PC-3 (cell line): ENCODE measurements around the gene SPSB1. TPM values are rescaled to one million over a fixed set of nuclear protein-coding genes. Genes with fewer than 3 reads are reported as not detected.

Experiments
- ATAC-seq: fragments of 200-7000 bp; cut with Tn5 transposase; 2 replicates; pipeline ENCODE4 v1.9.1; 2020; ENCODE audit warnings: mild to moderate bottlenecking, moderate library complexity
- BruUV-seq: library from RNA; stranded (reverse); fragments of 400-500 nt; replicated peaks from 2 replicates; lab custom pipeline; 2021; lab: Mats Ljungman, UMichigan
- CTCF ChIA-PET: fragments of 300-600 bp; sonication (Branson Sonifier 250); formaldehyde crosslinking; loops from one replicate; lab custom pipeline; 2022; ENCODE audit warnings: antibody characterized with exemption; lab: Charles Lee
- POLR2A ChIA-PET: fragments of 300-600 bp; sonication (Branson Sonifier 250); formaldehyde crosslinking; loops from one replicate; lab custom pipeline; 2022; ENCODE audit warnings: antibody characterized with exemption; ENCODE audit not compliant: unreplicated experiment; lab: Charles Lee
- DNase-seq: peaks from one replicate; pipeline ENCODE4 v3.0.0-alpha.2; 2015
- H2AFZ ChIP-seq: fragments of 300-600 bp; sonication (generic); 2 replicates; pipeline ENCODE4 v1.6.0; 2016; ENCODE audit warnings: antibody characterized with exemption, low read length
- H3F3A ChIP-seq: fragments of 300-600 bp; sonication (generic); one replicate; pipeline ENCODE4 v1.6.0; 2017; ENCODE audit warnings: antibody characterized with exemption, low read length, control low read depth, mild to moderate bottlenecking; ENCODE audit not compliant: unreplicated experiment
- H3K27ac ChIP-seq: fragments of 300-600 bp; sonication (generic); 2 replicates; pipeline ENCODE4 v1.5.1; 2016; ENCODE audit warnings: mild to moderate bottlenecking, low read length
- H3K27me3 ChIP-seq: fragments of 300-600 bp; sonication (generic); 2 replicates; pipeline ENCODE4 v1.6.1; 2016; ENCODE audit warnings: low read length, mixed read lengths
- H3K36me3 ChIP-seq: fragments of 300-600 bp; sonication (generic); 2 replicates; pipeline ENCODE4 v1.6.1; 2016; ENCODE audit warnings: low read depth, mixed run types, low read length, mixed read lengths
- H3K4me1 ChIP-seq: fragments of 300-600 bp; sonication (generic); 2 replicates; pipeline ENCODE4 v1.5.1; 2016; ENCODE audit warnings: low read length; ENCODE audit not compliant: insufficient read depth
- H3K4me2 ChIP-seq: fragments of 300-600 bp; sonication (generic); 2 replicates; pipeline ENCODE4 v1.6.0; 2016; ENCODE audit warnings: low read length
- H3K4me3 ChIP-seq: fragments of 300-600 bp; sonication (generic); 2 replicates; pipeline ENCODE4 v1.5.1; 2016; ENCODE audit warnings: mild to moderate bottlenecking, low read length, mixed read lengths
- H3K79me2 ChIP-seq: fragments of 300-600 bp; sonication (generic); 2 replicates; pipeline ENCODE4 v1.6.1; 2017; ENCODE audit warnings: low read length, mixed read lengths
- H3K9ac ChIP-seq: fragments of 300-600 bp; sonication (generic); 2 replicates; pipeline ENCODE4 v1.6.0; 2016; ENCODE audit warnings: mild to moderate bottlenecking, low read length
- H3K9me2 ChIP-seq: fragments of 300-600 bp; sonication (generic); replicated peaks from 2 replicates; pipeline ENCODE4 v1.6.1; 2016; ENCODE audit warnings: mixed run types, low read length, mixed read lengths
- H3K9me3 ChIP-seq: fragments of 300-600 bp; sonication (generic); 2 replicates; pipeline ENCODE4 v1.6.1; 2016; ENCODE audit warnings: low read length, mixed read lengths
- H4K20me1 ChIP-seq: fragments of 300-600 bp; sonication (generic); 2 replicates; pipeline ENCODE4 v1.6.1; 2016; ENCODE audit warnings: low read length, mixed read lengths
- EZH2 ChIP-seq: fragments of 300-600 bp; sonication (generic); IDR thresholded peaks from one replicate; pipeline ENCODE4 v1.6.1; 2017; ENCODE audit warnings: antibody characterized with exemption, mild to moderate bottlenecking, low read length; ENCODE audit not compliant: unreplicated experiment
- EZH2phosphoT487 ChIP-seq: fragments of 300-600 bp; sonication (generic); IDR thresholded peaks from 2 replicates; pipeline ENCODE4 v1.6.1; 2018; ENCODE audit warnings: mild to moderate bottlenecking, antibody characterized with exemption, low read length, borderline replicate concordance
- intact Hi-C: fragments of 100-400 bp; cut with micrococcal nuclease; formaldehyde crosslinking; loops from 2 replicates; pipeline ENCODE4 v1.9.0; 2023
- total RNA-seq: library from RNA; depleted of rRNA; stranded (reverse); fragments of >200 nt; gene quantifications from 2 replicates; pipeline ENCODE4 v1.2.3, GENCODE V29; 2014; rRNA removed
- TF ChIP-seq, protein P1 (sequence below): fragments of 300-600 bp; sonication (generic); conservative IDR thresholded peaks from 2 replicates; pipeline ENCODE4 v1.5.1; 2017; ENCODE audit warnings: antibody characterized with exemption, low read depth, mild to moderate bottlenecking, low read length

Gene SPSB1
- total RNA-seq, 1 experiment from 2014 or later, result 18.1 TPM

DNA sequence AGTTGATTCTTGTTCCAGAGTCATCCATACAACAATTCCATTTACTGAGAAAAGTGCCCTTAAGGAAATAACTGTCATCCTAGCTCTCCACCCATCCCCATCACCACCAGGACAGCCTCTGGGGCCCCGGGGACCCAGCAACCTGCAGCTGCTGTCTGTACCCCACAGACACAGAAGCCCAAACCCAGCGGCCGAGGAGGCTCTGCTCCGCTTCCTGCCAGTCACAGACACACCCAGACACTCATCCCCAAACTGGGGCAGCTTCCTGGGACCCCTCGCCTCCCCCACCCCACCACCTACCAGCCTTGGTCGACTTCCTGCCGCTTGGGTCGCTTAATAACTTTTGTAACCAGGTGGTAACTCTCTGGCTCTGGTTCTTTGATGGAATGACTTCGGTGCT is 125.0 kb downstream of the SPSB1 start:
- DNase-seq, result no peak
- intact Hi-C loops, result no loop called here
- CTCF ChIA-PET, result no interaction called here
- no peak for ATAC-seq
- no peak overlapping the region for H2AFZ ChIP-seq
- no peaks in the 10 kb centered on the region for H3K9me2 ChIP-seq
- H3K27ac ChIP-seq, result no peak overlapping the region
- no peak overlapping the region for H3K9ac ChIP-seq
- H3K36me3 ChIP-seq, result no peaks in the 10 kb centered on the region
- H4K20me1 ChIP-seq, result no peaks in the 10 kb centered on the region
- no peak overlapping the region for H3K4me2 ChIP-seq
- no peaks in the 10 kb centered on the region for H3F3A ChIP-seq
- POLR2A ChIA-PET, result no interaction called here
- BruUV-seq, result no TSS peak
- H3K9me3 ChIP-seq, result no peaks in the 10 kb centered on the region
- no peaks in the 10 kb centered on the region for H3K27me3 ChIP-seq
- H3K4me3 ChIP-seq, result no peak overlapping the region
- H3K79me2 ChIP-seq, result no peaks in the 10 kb centered on the region
- no peak for TF ChIP-seq EZH2phosphoT487
- TF ChIP-seq, protein P1, sequence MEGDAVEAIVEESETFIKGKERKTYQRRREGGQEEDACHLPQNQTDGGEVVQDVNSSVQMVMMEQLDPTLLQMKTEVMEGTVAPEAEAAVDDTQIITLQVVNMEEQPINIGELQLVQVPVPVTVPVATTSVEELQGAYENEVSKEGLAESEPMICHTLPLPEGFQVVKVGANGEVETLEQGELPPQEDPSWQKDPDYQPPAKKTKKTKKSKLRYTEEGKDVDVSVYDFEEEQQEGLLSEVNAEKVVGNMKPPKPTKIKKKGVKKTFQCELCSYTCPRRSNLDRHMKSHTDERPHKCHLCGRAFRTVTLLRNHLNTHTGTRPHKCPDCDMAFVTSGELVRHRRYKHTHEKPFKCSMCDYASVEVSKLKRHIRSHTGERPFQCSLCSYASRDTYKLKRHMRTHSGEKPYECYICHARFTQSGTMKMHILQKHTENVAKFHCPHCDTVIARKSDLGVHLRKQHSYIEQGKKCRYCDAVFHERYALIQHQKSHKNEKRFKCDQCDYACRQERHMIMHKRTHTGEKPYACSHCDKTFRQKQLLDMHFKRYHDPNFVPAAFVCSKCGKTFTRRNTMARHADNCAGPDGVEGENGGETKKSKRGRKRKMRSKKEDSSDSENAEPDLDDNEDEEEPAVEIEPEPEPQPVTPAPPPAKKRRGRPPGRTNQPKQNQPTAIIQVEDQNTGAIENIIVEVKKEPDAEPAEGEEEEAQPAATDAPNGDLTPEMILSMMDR, result no peak
- TF ChIP-seq EZH2, result no peak
- H3K4me1 ChIP-seq, result peaks cover 14% of the 10 kb centered on the region

- Histone ChIP-seq H3K4me2 (no peak overlapping the region), H2AFZ (no peak overlapping the region), H3K27ac (no peak overlapping the region), H3K4me1 (peaks cover 2% of the 10 kb centered on the region), H3K4me3 (no peak overlapping the region), H3K36me3 (no peaks in the 10 kb centered on the region), H3F3A (no peaks in the 10 kb centered on the region), H3K79me2 (no peaks in the 10 kb centered on the region), H3K9me3 (no peaks in the 10 kb centered on the region), H3K9ac (no peak overlapping the region), H3K9me2 (no peaks in the 10 kb centered on the region), H3K27me3 (no peaks in the 10 kb centered on the region), H4K20me1 (no peaks in the 10 kb centered on the region)
- ChIA-PET POLR2A (no interaction called here), CTCF (no interaction called here)
- BruUV-seq, result no TSS peak
- no peak for DNase-seq
- TF ChIP-seq EZH2, result no peak
- TF ChIP-seq, protein P1, result no peak
- TF ChIP-seq EZH2phosphoT487, result no peak
- no peak for ATAC-seq
- intact Hi-C loops, result no loop called here
Measured at GRCh38 chr1:9418851-9419250, 126.2 kb downstream of the SPSB1 start.

Other genes starting within 250 kb of the SPSB1 start
- not detected in 2 replicates for gene SLC2A5, start 223.3 kb upstream of the SPSB1 start, total RNA-seq
- 7.3 and 7.9 TPM in 2 replicates for gene GPR157, start 163.8 kb upstream of the SPSB1 start, total RNA-seq
- 6.8 and 8.9 TPM in 2 replicates for gene H6PD, start 58.1 kb upstream of the SPSB1 start, total RNA-seq
- 11.8 and 14.5 TPM in 2 replicates for gene SLC25A33, start 246.6 kb downstream of the SPSB1 start, total RNA-seq